HL-60/S4 treated with retinoic acid at 250 ng/mL for 4 days and 3 days (cell line): ENCODE results near the gene RNF212.

ENCODE experiments used
- in situ Hi-C: fragments of 300-500 bp; cut with MboI; formaldehyde crosslinking; loops from 2 replicates; pipeline ENCODE4 v1.7.0; 2022; ENCODE audit warnings: low sequenced_read_pairs

RNF212 gene

GRCh38 chr4:1116838-1117237 is 3.5 kb upstream of the RNF212 start:
- in situ Hi-C loops, result no loop called here

- in situ Hi-C loops, result no loop called here
These were observed 2.3 kb upstream of the RNF212 start for GRCh38 chr4:1115528-1116293.

GRCh38 chr4:1112821-1113182 is 562 bp downstream of the RNF212 start:
- in situ Hi-C loops, result no loop called here

GRCh38 chr4:1112174-1112820 is 1.1 kb downstream of the RNF212 start:
- in situ Hi-C loops, result no loop called here

- in situ Hi-C loops, result no loop called here
These were observed 2.0 kb downstream of the RNF212 start for GRCh38 chr4:1111259-1111809.

- in situ Hi-C loops, result no loop called here
These were observed 3.4 kb downstream of the RNF212 start for GRCh38 chr4:1109898-1110506.

GRCh38 chr4:1109333-1109732 is 4.0 kb downstream of the RNF212 start:
- in situ Hi-C loops, result no loop called here

GRCh38 chr4:1105662-1106061 is 7.7 kb downstream of the RNF212 start:
- in situ Hi-C loops, result no loop called here

- in situ Hi-C loops, result no loop called here
These were observed 8.3 kb downstream of the RNF212 start for GRCh38 chr4:1105067-1105466.

- in situ Hi-C loops, result no loop called here
These were observed 8.7 kb downstream of the RNF212 start for GRCh38 chr4:1104647-1105046.

- in situ Hi-C loops, result no loop called here
These were observed 13.6 kb downstream of the RNF212 start for GRCh38 chr4:1099684-1100335.

GRCh38 chr4:1099270-1099669 is 14.1 kb downstream of the RNF212 start:
- in situ Hi-C loops, result no loop called here

- in situ Hi-C loops, result no loop called here
These were observed 14.9 kb downstream of the RNF212 start for GRCh38 chr4:1098311-1098925.

GRCh38 chr4:1097553-1097952 is 15.8 kb downstream of the RNF212 start:
- in situ Hi-C loops, result no loop called here

GRCh38 chr4:1096841-1097240 is 16.5 kb downstream of the RNF212 start:
- in situ Hi-C loops, result no loop called here

- in situ Hi-C loops, result no loop called here
These were observed 19.1 kb downstream of the RNF212 start for GRCh38 chr4:1094336-1094690.

- in situ Hi-C loops, result no loop called here
These were observed 19.7 kb downstream of the RNF212 start for GRCh38 chr4:1093391-1094335.

- in situ Hi-C loops, result no loop called here
These were observed 20.4 kb downstream of the RNF212 start for GRCh38 chr4:1092983-1093361.

GRCh38 chr4:1092026-1092982 is 21.1 kb downstream of the RNF212 start:
- in situ Hi-C loops, result no loop called here
